Chondrocyte (in vitro differentiated cells): Measurements from ENCODE around the gene ADGRG1. TPM values are rescaled to one million over a fixed set of nuclear protein-coding genes. Genes with fewer than 3 reads are reported as not detected.
"Not testable (repeated sequence)": the region's sequence is repeated elsewhere in the genome, so short reads cannot be mapped to it uniquely, and the experiment has no call there.

Experiments
- DNase-seq: peaks from one replicate; pipeline ENCODE4 v3.0.0; 2021; ENCODE audit warnings: mixed read lengths, low spot score
- H3K27ac Mint-ChIP-seq: one replicate; pipeline ENCODE4 v1.8.0; 2021; ENCODE audit warnings: mild to moderate bottlenecking, moderate library complexity, mixed read lengths; ENCODE audit not compliant: unreplicated experiment
- H3K27me3 Mint-ChIP-seq: 2 replicates; pipeline ENCODE4 v1.8.0; 2021; ENCODE audit warnings: low read depth, mixed read lengths
- H3K36me3 Mint-ChIP-seq: 2 replicates; pipeline ENCODE4 v1.8.0; 2021; ENCODE audit warnings: low read depth, mixed read lengths
- H3K4me1 Mint-ChIP-seq: 2 replicates; pipeline ENCODE4 v1.8.0; 2021; ENCODE audit warnings: low read depth, mild to moderate bottlenecking, mixed read lengths
- H3K4me3 Mint-ChIP-seq: one replicate; pipeline ENCODE4 v1.8.0; 2021; ENCODE audit warnings: mild to moderate bottlenecking, moderate library complexity, mixed read lengths; ENCODE audit not compliant: unreplicated experiment
- H3K9me3 Mint-ChIP-seq: 2 replicates; pipeline ENCODE4 v1.8.0; 2021; ENCODE audit warnings: low read depth, mixed read lengths
- CTCF ChIP-seq: fragments of 200-600 bp; sonication (generic); IDR thresholded peaks from 2 replicates; pipeline ENCODE4 v1.5.0; 2021; ENCODE audit warnings: antibody characterized with exemption, mild to moderate bottlenecking, moderate library complexity
- total RNA-seq: library from RNA; stranded (reverse); gene quantifications from 3 replicates; pipeline ENCODE4 v1.2.1, GENCODE V29; 2021

Gene ADGRG1
- total RNA-seq, 1 donor from 2014 or later, result 57.8 TPM

DNA sequence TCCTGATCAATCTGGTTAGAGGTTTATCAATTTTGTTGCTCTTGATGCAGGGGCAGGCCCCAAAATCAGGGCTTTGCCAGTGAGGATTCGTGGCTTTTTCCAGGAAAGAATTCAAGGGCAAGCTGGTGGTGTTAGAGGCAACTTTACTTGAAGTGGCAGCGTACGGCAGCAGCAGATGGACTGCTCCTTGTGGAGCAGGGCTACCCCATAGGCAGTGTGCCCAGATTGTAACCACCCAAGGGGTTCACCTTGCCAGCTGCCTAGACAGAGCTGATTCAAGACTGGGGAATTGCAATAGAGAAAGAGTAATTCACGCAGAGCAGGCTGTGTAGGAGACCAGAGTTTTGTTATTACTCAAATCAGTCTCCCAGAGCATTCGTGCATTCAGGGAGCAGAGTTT is 82.9 kb downstream of the ADGRG1 start:
- Mint-ChIP-seq H3K4me3 (no peak overlapping the region), H3K9me3 (no peaks in the 10 kb centered on the region), H3K27ac (no peak overlapping the region), H3K36me3 (no peaks in the 10 kb centered on the region), H3K27me3 (peaks cover 54% of the 10 kb centered on the region), H3K4me1 (no peaks in the 10 kb centered on the region)
- no peak for DNase-seq
- no peak for TF ChIP-seq CTCF

DNA sequence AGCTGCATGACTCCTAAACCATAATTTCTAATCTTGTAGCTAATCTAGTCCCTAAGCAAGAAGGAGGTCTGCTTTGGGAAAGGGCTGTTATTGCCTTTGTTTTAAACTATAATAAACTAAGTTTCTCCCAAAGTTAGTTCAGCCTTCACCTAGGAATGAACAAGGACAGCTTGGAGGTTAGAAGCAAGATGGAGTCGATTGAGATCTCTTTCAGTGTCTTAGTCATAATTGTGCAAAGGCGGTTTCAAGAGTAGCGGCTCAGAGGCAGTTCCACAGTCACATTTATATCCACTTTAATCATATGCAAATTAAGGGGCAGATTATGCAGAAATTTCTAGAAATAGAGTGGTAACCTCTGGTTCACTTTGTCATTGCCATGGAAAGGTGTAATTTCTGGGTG is 83.6 kb downstream of the ADGRG1 start:
- no peak for DNase-seq
- Mint-ChIP-seq H3K36me3 (no peaks in the 10 kb centered on the region), H3K27me3 (peaks cover 56% of the 10 kb centered on the region), H3K9me3 (no peaks in the 10 kb centered on the region), H3K27ac (no peak overlapping the region), H3K4me3 (no peak overlapping the region), H3K4me1 (no peaks in the 10 kb centered on the region)
- no peak for TF ChIP-seq CTCF

DNA sequence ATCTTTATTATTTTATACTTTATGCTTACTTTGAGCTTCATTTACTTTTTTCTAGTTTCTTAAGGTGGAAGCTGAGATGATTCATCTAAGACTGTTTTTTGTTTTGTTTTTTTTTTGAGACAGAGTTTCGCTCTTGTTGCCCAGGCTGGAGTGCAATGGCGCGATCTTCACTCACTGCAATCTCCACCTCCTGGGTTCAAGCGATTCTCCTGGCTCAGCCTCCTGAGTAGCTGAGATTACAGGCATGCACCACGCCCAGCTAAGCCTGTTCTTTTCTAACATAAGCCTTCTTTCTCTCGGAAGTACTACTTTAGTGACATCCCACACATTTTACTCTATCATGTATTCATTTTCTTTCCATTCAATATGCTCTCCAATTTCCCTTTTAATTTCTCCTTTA is 84.1 kb downstream of the ADGRG1 start:
- not testable (repeated sequence) for H3K9me3 Mint-ChIP-seq, H3K36me3 Mint-ChIP-seq, DNase-seq, H3K27ac Mint-ChIP-seq, H3K4me1 Mint-ChIP-seq, H3K4me3 Mint-ChIP-seq
- peaks cover 54% of the 10 kb centered on the region for H3K27me3 Mint-ChIP-seq

DNA sequence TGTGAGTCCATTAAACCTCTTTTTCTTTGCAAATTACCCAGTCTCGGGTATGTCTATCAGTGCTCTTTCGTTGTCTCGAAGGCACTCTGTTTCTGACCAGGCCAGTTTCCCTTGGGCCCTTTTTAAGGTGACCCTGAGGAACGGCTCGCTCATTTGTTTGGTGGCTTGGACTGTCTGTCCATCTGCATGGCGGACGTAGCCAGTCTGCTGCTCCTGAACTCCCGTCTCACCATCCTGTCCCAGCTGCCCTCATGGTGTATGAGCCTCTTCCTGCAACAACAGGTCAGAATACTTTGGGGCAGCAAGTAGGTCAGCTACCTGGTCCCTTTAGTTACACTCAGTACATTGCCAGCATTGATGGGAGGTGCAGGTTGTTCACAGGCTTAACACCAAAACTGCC is 85.2 kb downstream of the ADGRG1 start:
- Mint-ChIP-seq H3K4me1 (no peaks in the 10 kb centered on the region), H3K4me3 (no peak overlapping the region), H3K27me3 (peaks cover 50% of the 10 kb centered on the region), H3K27ac (no peak overlapping the region), H3K9me3 (no peaks in the 10 kb centered on the region), H3K36me3 (no peaks in the 10 kb centered on the region)
- DNase-seq, result no peak
- TF ChIP-seq CTCF, result no peak

- Mint-ChIP-seq H3K4me3 (no peak overlapping the region), H3K27me3 (peaks cover 50% of the 10 kb centered on the region), H3K36me3 (no peaks in the 10 kb centered on the region), H3K4me1 (no peaks in the 10 kb centered on the region), H3K27ac (no peak overlapping the region), H3K9me3 (no peaks in the 10 kb centered on the region)
- DNase-seq, result no peak
- TF ChIP-seq CTCF, result no peak
Measured at GRCh38 chr16:57714047-57714446, 85.6 kb downstream of the ADGRG1 start.

Other genes with a start within 250 kb of the ADGRG1 start
- gene CCL17, start 223.9 kb upstream of the ADGRG1 start, total RNA-seq, result not detected in 3 replicates
- 43.3 to 48.9 TPM (median 46.8 TPM) in 3 replicates for gene CIAPIN1, start 181.2 kb upstream of the ADGRG1 start, total RNA-seq
- 30.9 to 40.8 TPM (median 31.6 TPM) in 3 replicates for gene COQ9, start 181.2 kb upstream of the ADGRG1 start, total RNA-seq
- 38.6 to 53.0 TPM (median 44.8 TPM) in 3 replicates for gene POLR2C, start 166.0 kb upstream of the ADGRG1 start, total RNA-seq
- 23.7 to 28.5 TPM (median 26.4 TPM) in 3 replicates for gene DOK4, start 142.1 kb upstream of the ADGRG1 start, total RNA-seq
- 20.9 to 27.2 TPM (median 22.4 TPM) in 3 replicates for gene CCDC102A, start 92.1 kb upstream of the ADGRG1 start, total RNA-seq
- gene ADGRG5, start 86.0 kb upstream of the ADGRG1 start, total RNA-seq, result not detected in 3 replicates
- gene ADGRG3, start 39.7 kb downstream of the ADGRG1 start, total RNA-seq, result not detected in 3 replicates
- gene DRC7, start 66.2 kb downstream of the ADGRG1 start, total RNA-seq, result not detected in 3 replicates
- gene KATNB1, start 107.1 kb downstream of the ADGRG1 start, total RNA-seq, result 14.0 to 20.6 TPM (median 14.7 TPM) in 3 replicates
- gene KIFC3, start 173.9 kb downstream of the ADGRG1 start, total RNA-seq, result 74.4 to 135 TPM (median 75.6 TPM) in 3 replicates